ENCODE data around the gene BRCA2.

- TF ChIP-seq ZNF274 (IDR thresholded peaks at IDR 0.05; ENCODE audit: low read depth, low read length): no peak
- no peak for TF ChIP-seq YY1 (IDR thresholded peaks at IDR 0.05; ENCODE audit: insufficient read depth, insufficient read length)
These were observed 49.6 kb upstream of the BRCA2 start for GRCh38 chr13:32265726-32266125.
